ENCODE data around the gene DNAAF1.

- TF ChIP-seq, protein P1, sequence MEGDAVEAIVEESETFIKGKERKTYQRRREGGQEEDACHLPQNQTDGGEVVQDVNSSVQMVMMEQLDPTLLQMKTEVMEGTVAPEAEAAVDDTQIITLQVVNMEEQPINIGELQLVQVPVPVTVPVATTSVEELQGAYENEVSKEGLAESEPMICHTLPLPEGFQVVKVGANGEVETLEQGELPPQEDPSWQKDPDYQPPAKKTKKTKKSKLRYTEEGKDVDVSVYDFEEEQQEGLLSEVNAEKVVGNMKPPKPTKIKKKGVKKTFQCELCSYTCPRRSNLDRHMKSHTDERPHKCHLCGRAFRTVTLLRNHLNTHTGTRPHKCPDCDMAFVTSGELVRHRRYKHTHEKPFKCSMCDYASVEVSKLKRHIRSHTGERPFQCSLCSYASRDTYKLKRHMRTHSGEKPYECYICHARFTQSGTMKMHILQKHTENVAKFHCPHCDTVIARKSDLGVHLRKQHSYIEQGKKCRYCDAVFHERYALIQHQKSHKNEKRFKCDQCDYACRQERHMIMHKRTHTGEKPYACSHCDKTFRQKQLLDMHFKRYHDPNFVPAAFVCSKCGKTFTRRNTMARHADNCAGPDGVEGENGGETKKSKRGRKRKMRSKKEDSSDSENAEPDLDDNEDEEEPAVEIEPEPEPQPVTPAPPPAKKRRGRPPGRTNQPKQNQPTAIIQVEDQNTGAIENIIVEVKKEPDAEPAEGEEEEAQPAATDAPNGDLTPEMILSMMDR (IDR thresholded peaks at IDR 0.05) = peak in 3 of 5 experiments; percentile 36 to 82 (median 79)
- TF ChIP-seq EP300 (IDR thresholded peaks at IDR 0.05) = peak; percentile 58 to 89
- TF ChIP-seq POLR2A (IDR thresholded peaks at IDR 0.05) = peak; percentile 51 to 78
Measured at GRCh38 chr16:84116720-84117493, 28.2 kb upstream of the DNAAF1 start, which contains the start of gene MBTPS1.

All from tibial nerve (tissue), 4 donors.